HG03064 (cell line): ENCODE measurements around the gene BRD1.
"Not testable (repeated sequence)": the region's sequence is repeated elsewhere in the genome, so short reads cannot be mapped to it uniquely, and the experiment has no call there.

Experiments used
- ATAC-seq: cut with Tn5 transposase; IDR thresholded peaks from one replicate; pipeline ENCODE4 v1.9.1; 2021; ENCODE audit warnings: low read depth; ENCODE audit not compliant: unreplicated experiment

BRD1 gene

GRCh38 chr22:49827271-49827852 is 311 bp downstream of the BRD1 start:
- ATAC-seq: no peak

GRCh38 chr22:49826603-49827270 is 936 bp downstream of the BRD1 start:
- ATAC-seq: no peak

- no peak for ATAC-seq
Observed at GRCh38 chr22:49825944-49826602, 1.6 kb downstream of the BRD1 start.

GRCh38 chr22:49825436-49825835 is 2.2 kb downstream of the BRD1 start:
- ATAC-seq: no peak

- no peak for ATAC-seq
Observed at GRCh38 chr22:49824936-49825335, 2.7 kb downstream of the BRD1 start.

GRCh38 chr22:49824185-49824925 is 3.3 kb downstream of the BRD1 start:
- no peak for ATAC-seq

- no peak for ATAC-seq
Observed at GRCh38 chr22:49823289-49824045, 4.2 kb downstream of the BRD1 start.

GRCh38 chr22:49821741-49822140 is 5.9 kb downstream of the BRD1 start:
- not testable (repeated sequence) for ATAC-seq

GRCh38 chr22:49820984-49821383 is 6.7 kb downstream of the BRD1 start:
- ATAC-seq: no peak

GRCh38 chr22:49817359-49817758 is 10.3 kb downstream of the BRD1 start:
- ATAC-seq: no peak

GRCh38 chr22:49815641-49816091 is 12.0 kb downstream of the BRD1 start:
- no peak for ATAC-seq

- no peak for ATAC-seq
Observed at GRCh38 chr22:49814856-49815255, 12.8 kb downstream of the BRD1 start.

GRCh38 chr22:49814164-49814686 is 13.4 kb downstream of the BRD1 start:
- ATAC-seq: no peak

GRCh38 chr22:49812838-49813237 is 14.8 kb downstream of the BRD1 start:
- no peak for ATAC-seq

GRCh38 chr22:49811020-49811791 is 16.5 kb downstream of the BRD1 start:
- no peak for ATAC-seq

GRCh38 chr22:49810363-49811019 is 17.2 kb downstream of the BRD1 start:
- ATAC-seq: no peak

GRCh38 chr22:49807780-49808708 is 19.6 kb downstream of the BRD1 start:
- no peak for ATAC-seq

- no peak for ATAC-seq
Observed at GRCh38 chr22:49807129-49807528, 20.5 kb downstream of the BRD1 start.
